Lower leg skin (tissue), 3 donors: ENCODE results near the gene FDCSP.
"Not testable (repeated sequence)": the region's sequence is repeated elsewhere in the genome, so short reads cannot be mapped to it uniquely, and the experiment has no call there.

Experiments
- POLR2A ChIP-seq, 2 donors: fragments of 450-650 bp; IDR thresholded peaks; one replicate each; pipeline ENCODE4 v1.6.1; 2016 to 2017; ENCODE audit warnings: antibody characterized with exemption in 2 of 2, mild to moderate bottlenecking in 1 of 2, moderate library complexity in 1 of 2
- TF ChIP-seq, protein P1 (sequence below), 3 donors: fragments of 450-650 bp; IDR thresholded peaks; one replicate each; pipeline ENCODE4 v1.5.1; 2016; ENCODE audit warnings: antibody characterized with exemption in 3 of 3, mild to moderate bottlenecking in 3 of 3, moderate library complexity in 2 of 3

- TF ChIP-seq, protein P1, sequence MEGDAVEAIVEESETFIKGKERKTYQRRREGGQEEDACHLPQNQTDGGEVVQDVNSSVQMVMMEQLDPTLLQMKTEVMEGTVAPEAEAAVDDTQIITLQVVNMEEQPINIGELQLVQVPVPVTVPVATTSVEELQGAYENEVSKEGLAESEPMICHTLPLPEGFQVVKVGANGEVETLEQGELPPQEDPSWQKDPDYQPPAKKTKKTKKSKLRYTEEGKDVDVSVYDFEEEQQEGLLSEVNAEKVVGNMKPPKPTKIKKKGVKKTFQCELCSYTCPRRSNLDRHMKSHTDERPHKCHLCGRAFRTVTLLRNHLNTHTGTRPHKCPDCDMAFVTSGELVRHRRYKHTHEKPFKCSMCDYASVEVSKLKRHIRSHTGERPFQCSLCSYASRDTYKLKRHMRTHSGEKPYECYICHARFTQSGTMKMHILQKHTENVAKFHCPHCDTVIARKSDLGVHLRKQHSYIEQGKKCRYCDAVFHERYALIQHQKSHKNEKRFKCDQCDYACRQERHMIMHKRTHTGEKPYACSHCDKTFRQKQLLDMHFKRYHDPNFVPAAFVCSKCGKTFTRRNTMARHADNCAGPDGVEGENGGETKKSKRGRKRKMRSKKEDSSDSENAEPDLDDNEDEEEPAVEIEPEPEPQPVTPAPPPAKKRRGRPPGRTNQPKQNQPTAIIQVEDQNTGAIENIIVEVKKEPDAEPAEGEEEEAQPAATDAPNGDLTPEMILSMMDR (IDR thresholded peaks at IDR 0.05), result not testable (repeated sequence)
- TF ChIP-seq POLR2A (IDR thresholded peaks at IDR 0.05), result not testable (repeated sequence)
Measured at GRCh38 chr4:70242297-70242696, 16.4 kb downstream of the FDCSP start, which contains the start of gene CSN3.
